ENCODE data around the gene OLIG2.

OLIG2 gene

DNA sequence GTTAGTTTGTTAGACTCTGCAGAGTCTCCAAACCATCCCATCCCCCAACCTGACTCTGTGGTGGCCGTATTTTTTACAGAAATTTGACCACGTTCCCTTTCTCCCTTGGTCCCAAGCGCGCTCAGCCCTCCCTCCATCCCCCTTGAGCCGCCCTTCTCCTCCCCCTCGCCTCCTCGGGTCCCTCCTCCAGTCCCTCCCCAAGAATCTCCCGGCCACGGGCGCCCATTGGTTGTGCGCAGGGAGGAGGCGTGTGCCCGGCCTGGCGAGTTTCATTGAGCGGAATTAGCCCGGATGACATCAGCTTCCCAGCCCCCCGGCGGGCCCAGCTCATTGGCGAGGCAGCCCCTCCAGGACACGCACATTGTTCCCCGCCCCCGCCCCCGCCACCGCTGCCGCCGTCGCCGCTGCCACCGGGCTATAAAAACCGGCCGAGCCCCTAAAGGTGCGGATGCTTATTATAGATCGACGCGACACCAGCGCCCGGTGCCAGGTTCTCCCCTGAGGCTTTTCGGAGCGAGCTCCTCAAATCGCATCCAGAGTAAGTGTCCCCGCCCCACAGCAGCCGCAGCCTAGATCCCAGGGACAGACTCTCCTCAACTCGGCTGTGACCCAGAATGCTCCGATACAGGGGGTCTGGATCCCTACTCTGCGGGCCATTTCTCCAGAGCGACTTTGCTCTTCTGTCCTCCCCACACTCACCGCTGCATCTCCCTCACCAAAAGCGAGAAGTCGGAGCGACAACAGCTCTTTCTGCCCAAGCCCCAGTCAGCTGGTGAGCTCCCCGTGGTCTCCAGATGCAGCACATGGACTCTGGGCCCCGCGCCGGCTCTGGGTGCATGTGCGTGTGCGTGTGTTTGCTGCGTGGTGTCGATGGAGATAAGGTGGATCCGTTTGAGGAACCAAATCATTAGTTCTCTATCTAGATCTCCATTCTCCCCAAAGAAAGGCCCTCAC, at the start of gene OLIG2:
Gene OLIG2 (plus strand): TSS at position 447 of the 954 bp plus-strand sequence. CDS start 928 bp downstream, outside the sequence.
- no peak for DNase-seq (ENCODE audit: low spot score)

DNA sequence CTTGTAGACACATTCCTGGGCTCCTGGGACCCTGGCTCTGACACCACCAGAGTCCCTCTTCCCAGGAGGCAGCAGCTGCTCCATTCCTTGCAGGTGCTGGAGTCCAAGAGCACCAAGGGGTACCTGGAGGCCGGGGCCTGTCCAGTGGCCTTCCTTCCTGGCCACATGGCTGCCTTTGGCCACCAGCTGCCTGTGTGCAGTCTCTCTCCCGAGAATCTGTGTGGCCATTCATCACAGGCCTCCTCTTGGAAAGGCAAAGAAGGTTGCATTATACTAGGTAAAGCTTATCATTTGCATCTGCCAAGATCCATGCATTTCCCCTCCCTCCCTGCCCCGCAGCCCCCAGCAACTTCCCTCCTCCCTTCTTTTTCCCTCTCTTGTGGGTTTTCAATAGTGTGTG, 48.9 kb upstream of the OLIG2 start:
- no peak for DNase-seq (ENCODE audit: low spot score)

GRCh38 chr21:32977216-32977615, 48.5 kb upstream of the OLIG2 start:
- no peak for DNase-seq (ENCODE audit: low spot score)

- DNase-seq (ENCODE audit: low spot score): no peak
Measured at GRCh38 chr21:32978331-32979270, 47.1 kb upstream of the OLIG2 start.

- DNase-seq (ENCODE audit: low spot score): no peak
Measured at GRCh38 chr21:32979598-32980268, 46.0 kb upstream of the OLIG2 start.

DNA sequence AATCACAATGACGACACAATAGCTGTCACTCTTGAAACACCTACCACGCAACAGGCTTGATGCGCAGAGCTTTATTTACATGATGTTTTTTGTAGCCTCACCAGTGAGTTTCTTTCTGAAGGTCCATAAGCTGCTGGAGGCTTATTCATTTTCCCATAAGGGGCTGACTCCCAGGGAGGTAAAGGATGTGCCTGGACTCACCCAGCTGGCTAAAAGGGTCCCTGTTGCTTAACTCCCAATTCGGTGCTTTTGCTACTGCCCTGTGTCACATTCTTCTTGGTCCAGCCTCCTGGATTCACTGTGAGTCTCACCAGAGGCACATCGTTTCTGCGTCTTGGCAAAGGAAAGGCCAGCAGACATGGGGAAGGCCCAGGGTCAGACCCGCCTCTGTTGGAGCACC, 44.6 kb upstream of the OLIG2 start:
- DNase-seq (ENCODE audit: low spot score): no peak

- DNase-seq (ENCODE audit: low spot score): no peak
Measured at GRCh38 chr21:32990666-32991065, 35.1 kb upstream of the OLIG2 start.

GRCh38 chr21:32991361-32991760, 34.4 kb upstream of the OLIG2 start:
- DNase-seq (ENCODE audit: low spot score): no peak

DNA sequence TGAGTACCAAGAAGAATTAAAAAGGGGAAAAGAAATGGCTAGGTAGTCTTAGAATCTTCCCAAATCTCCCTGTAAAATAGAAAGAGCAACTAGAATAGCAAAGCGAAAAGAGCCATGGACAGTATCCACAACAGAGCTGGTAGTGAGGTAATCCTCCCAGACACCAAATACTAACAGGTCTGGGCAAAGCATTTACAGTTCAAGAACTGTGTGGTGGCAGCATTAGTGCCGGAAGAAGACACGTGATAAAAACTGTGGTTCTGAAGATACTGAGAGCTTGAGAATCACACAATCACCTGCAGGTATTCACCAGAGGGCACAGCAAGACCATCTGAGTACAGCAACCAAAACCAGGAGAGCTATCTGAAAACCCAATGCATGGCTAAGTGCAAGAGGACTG, 31.8 kb upstream of the OLIG2 start:
- no peak for DNase-seq (ENCODE audit: low spot score)

DNA sequence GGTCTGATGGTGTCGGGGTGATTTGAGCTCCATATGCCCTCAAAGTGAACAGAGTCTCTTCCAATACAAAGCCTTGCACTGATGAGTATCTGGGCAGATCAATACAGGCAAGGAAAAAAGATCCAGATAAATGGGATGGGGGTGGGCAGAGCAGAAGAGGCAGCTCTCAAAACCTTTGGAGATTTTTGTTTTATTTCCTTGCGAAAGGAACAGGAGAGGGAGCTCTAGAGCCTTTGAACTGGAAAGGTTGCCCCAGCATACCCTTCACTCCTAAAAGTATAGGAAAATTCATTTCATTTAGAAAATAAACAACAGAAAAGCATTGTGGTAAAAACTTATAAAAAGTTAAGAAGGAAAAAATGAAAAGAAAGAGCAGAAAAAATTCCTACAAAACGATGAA, 31.4 kb upstream of the OLIG2 start:
- DNase-seq (ENCODE audit: low spot score): no peak

DNA sequence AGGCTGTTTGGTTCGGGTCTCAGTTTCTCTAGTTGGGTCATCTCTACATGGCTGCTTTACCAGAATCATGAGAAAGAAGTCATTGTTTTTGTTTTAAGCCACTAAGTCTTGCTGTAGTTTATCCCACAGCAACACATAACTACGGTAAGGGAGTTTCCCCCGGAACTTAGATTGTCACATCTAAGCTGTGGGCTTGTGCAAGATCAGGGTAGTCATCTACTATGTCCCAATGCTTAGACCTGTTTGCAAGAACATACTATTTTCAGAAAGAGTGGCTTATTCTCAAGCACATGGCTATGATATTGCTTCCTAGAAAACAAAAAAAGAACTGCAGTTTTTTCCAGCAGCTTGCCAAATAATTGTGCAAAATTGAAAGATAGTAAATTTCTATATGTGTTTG, 18.0 kb upstream of the OLIG2 start:
- DNase-seq (ENCODE audit: low spot score): no peak

- no peak for DNase-seq (ENCODE audit: low spot score)
Measured at GRCh38 chr21:33008333-33009051, 17.2 kb upstream of the OLIG2 start.

DNA sequence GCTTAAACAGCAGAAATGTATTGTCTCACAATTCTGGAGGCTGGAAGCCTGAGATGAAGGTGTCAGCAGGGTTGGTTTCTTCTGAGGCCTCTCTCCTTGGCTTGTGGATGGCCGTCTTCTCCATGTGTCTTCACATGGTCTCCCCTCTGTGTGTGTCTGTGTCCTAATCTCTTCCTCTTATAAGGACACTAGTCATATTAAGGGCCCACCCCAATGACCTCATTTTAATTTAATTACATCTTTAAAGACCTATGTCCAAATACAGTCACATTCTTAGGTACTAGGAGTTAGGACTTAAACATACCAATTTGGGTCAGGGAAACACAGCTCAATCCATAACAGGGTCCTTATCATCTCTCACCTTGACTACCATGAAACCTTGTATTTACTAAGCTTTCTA, 14.8 kb upstream of the OLIG2 start:
- DNase-seq (ENCODE audit: low spot score): no peak

DNA sequence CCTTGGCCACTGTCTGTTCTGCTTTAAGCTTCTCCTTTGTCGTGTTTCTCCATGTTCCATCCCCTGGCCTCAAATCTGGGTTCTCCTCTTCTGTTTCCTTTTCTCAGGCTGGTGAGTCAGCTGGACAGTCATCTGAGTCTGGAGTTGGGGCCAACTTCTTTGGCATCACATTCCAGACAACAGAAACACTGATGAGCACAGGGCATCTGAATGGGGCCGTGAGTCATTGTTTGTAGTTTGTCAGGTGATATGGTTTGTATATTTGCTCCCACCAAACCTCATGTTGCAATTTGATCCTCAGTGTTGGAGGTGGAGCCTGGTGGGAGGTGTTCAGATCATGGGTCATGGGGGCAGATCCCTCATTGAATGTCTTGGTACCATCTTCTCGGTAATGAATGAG, 14.3 kb upstream of the OLIG2 start:
- DNase-seq (ENCODE audit: low spot score): no peak

- DNase-seq (ENCODE audit: low spot score): no peak
Measured at GRCh38 chr21:33013626-33014025, 12.1 kb upstream of the OLIG2 start.

DNA sequence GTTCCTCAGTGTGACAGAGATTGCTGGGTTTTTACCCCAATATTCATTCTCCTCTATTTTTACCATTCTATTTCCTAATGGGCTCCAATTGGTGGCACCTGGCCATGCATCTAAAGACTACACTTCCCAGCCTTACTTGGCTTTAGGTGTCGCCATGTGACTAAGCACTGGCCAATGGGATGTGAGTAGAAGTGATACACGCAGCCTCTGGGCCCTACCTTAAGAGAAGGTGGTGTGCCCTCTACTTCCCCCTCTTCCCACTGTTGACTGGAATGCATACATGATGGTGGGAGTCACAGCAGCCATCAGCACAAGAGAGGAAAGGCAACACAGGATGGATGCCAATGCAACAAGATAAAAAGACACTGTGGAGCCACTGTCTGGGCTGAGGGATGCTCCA, 11.4 kb upstream of the OLIG2 start:
- DNase-seq (ENCODE audit: low spot score): no peak

DNA sequence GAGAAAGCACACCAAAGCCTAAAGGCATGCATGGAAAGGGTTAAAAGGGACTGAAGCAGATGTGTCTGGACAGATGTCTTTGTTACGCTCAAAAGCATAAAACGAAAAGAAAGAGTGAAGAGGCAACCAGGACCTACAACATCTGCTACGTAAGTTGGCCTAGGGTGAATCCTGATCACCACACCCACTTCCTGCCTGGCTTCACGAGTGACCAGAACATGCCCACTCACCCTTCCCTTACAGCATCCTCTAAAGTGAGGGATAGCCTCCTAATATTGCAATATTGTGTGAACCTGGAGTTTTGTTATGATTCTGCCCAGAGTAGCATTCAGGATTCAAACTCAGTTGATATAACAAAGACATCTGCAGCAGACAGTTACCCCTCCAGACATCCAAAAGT, 10.6 kb upstream of the OLIG2 start:
- no peak for DNase-seq (ENCODE audit: low spot score)

GRCh38 chr21:33015756-33016155, 10.0 kb upstream of the OLIG2 start:
- DNase-seq (ENCODE audit: low spot score): no peak

GRCh38 chr21:33018707-33019465, 6.8 kb upstream of the OLIG2 start:
- no peak for DNase-seq (ENCODE audit: low spot score)

DNA sequence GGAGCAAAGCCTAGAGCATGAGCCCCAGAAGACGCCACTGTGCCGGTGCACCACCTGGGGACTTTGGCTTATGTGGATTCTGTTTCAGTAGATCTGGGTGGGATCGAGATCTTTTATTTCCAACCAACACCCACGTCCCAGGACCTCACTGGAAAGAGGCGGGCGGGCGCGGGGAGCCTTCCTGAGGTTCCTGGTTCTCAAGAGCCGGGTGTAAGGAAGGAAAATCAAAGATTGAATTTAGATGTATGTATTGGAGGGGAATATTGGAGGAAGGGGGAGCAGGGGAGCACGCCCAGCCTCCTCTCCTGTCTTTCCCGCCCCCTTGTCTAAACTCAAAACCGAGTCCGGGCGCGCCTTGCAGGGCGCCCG, 6.2 kb upstream of the OLIG2 start:
- no peak for DNase-seq (ENCODE audit: low spot score)
